Right lobe of liver (tissue), 6 donors: ENCODE data around the gene NT5C3B. TPM values are rescaled to one million over a fixed set of nuclear protein-coding genes. Genes with fewer than 3 reads are reported as not detected.
A peak's percentile ranks its signal among the peaks of the same experiment; 100 is the strongest.

ENCODE experiments used
- ATAC-seq, 4 donors: fragments of 200-7000 bp; cut with Tn5 transposase; one replicate each; pipeline ENCODE4 v1.9.1; 2020; ENCODE audit warnings: mild to moderate bottlenecking in 4 of 4, moderate library complexity in 4 of 4
- DNase-seq, 3 donors: peaks; one replicate each; pipeline ENCODE4 v3.0.0-alpha.2; 2020
- H3K27ac ChIP-seq, 3 donors: fragments of 200-600 bp; one replicate each; pipeline ENCODE4 v1.8.0; 2022
- H3K27me3 ChIP-seq, 2 donors: fragments of 200-600 bp; one replicate each; pipeline ENCODE4 v1.8.0; 2022
- H3K36me3 ChIP-seq, 4 donors: fragments of 200-600 bp; sonication (generic) in 1 of 4; one replicate each; pipeline versions ENCODE4 v1.5.1 to v1.8.0; 2017 to 2022; ENCODE audit warnings: control low read depth in 1 of 4
- H3K4me1 ChIP-seq, 4 donors: fragments of 200-600 bp; sonication (generic) in 1 of 4; one replicate each; pipeline versions ENCODE4 v1.5.1 to v1.8.0; 2017 to 2022; ENCODE audit warnings: control low read depth in 1 of 4
- H3K4me3 ChIP-seq, 3 donors: fragments of 200-600 bp; one replicate each; pipeline ENCODE4 v1.8.0; 2022
- H3K9me3 ChIP-seq, 4 donors: fragments of 200-600 bp; sonication (generic) in 1 of 4; one replicate each; pipeline versions ENCODE4 v1.5.1 to v1.8.0; 2017 to 2022; ENCODE audit warnings: control low read depth in 1 of 4
- CTCF ChIP-seq, 4 donors: fragments of 200-600 bp in 3 of 4; fragments of 450-650 bp in 1 of 4; IDR thresholded peaks; one replicate each; pipeline versions ENCODE4 v1.5.1 to v1.8.0; 2016 to 2022; ENCODE audit warnings: antibody characterized with exemption in 4 of 4, mild to moderate bottlenecking in 2 of 4
- POLR2A ChIP-seq: fragments of 450-650 bp; IDR thresholded peaks from one replicate; pipeline ENCODE4 v1.6.1; 2017; ENCODE audit warnings: antibody characterized with exemption, mild to moderate bottlenecking
- WGBS: methylation state at CpG from one replicate; pipeline ENCODE4 v1.1.6; 2018; ENCODE audit warnings: low coverage, low lambda C conversion rate; ENCODE audit not compliant: insufficient coverage; ENCODE audit errors: missing lambda C conversion rate; 5-methylcytosine and 5-hydroxymethylcytosine counted together
- intact Hi-C, 2 donors: fragments of 100-400 bp; cut with DNase I; formaldehyde crosslinking; loops; one replicate each; pipeline versions ENCODE4 v1.11.2 to v1.14.1; 2022
- total RNA-seq, 6 experiments: library from RNA; depleted of rRNA in 2 of 6; stranded (reverse); fragments of >200 nt in 2 of 6; fragmentation: NEBNext Ultra II Directional in 3 of 6; extraction: Animal tissue kit (Norgen Biotek cat#: 25700) in 3 of 6; gene quantifications; one replicate each; pipeline versions ENCODE4 v1.1.0 to v1.2.4, GENCODE V29; 2016 to 2023
- donor health status: DM: no; HTN: yes; CAD: no.
- donor health status: DM: no; HTN: no; CAD: no.
- donor health status: DM: no; HTN: no; CAD: no.
- donor health status: DM: no; HTN: yes; CAD: no.
- donor health status: DM: no; HTN: yes; CAD: no.

NT5C3B gene
- total RNA-seq, 6 experiments from 2014 or later = 19.9 to 30.7 (median 23.1) TPM

- peak in 2 of 3 donors; percentile 68 to 73 for DNase-seq
- H3K4me1 ChIP-seq = peaks cover 0 to 49% (median 23%) of the 10 kb centered on the region in 4 donors
- H3K4me3 ChIP-seq = no peak overlapping the region
- H3K36me3 ChIP-seq = peaks cover 0 to 19% (median 3%) of the 10 kb centered on the region in 4 donors
- TF ChIP-seq CTCF (IDR thresholded peaks at IDR 0.05) = no peak
- no peak for TF ChIP-seq POLR2A
- H3K9me3 ChIP-seq = no peaks in the 10 kb centered on the region
- peak overlapping the region; percentile 22 to 66 (median 49) for H3K27ac ChIP-seq
- 21% methylated on average over 6 of the region's 9 CpGs for WGBS
- H3K27me3 ChIP-seq = no peaks in the 10 kb centered on the region
- peak; percentile 46 to 65 (median 48) for ATAC-seq
- intact Hi-C loops = no loop called here
Observed at GRCh38 chr17:41869426-41869825, 33.4 kb upstream of the NT5C3B start.

GRCh38 chr17:41868568-41868967 lies 32.5 kb upstream of the NT5C3B start:
- Histone ChIP-seq H3K4me1 (peaks cover 0 to 49% (median 22%) of the 10 kb centered on the region in 4 donors), H3K4me3 (no peak overlapping the region), H3K27ac (peak overlapping the region in 1 of 3 donors; percentile 49), H3K36me3 (peaks cover 0 to 19% (median 3%) of the 10 kb centered on the region in 4 donors), H3K9me3 (no peaks in the 10 kb centered on the region), H3K27me3 (no peaks in the 10 kb centered on the region)
- no peak for TF ChIP-seq POLR2A
- no peak for TF ChIP-seq CTCF (IDR thresholded peaks at IDR 0.05)
- intact Hi-C loops = no loop called here
- ATAC-seq (no peak), DNase-seq (no peak)
- WGBS = 61% methylated on average over 3 of the region's 3 CpGs

- H3K27me3 ChIP-seq = no peaks in the 10 kb centered on the region
- no peak for DNase-seq
- peak overlapping the region in 1 of 3 donors; percentile 84 for H3K27ac ChIP-seq
- H3K9me3 ChIP-seq = no peaks in the 10 kb centered on the region
- peaks cover 0 to 44% (median 15%) of the 10 kb centered on the region in 4 donors for H3K4me1 ChIP-seq
- no peak for ATAC-seq
- peak overlapping the region in 2 of 3 donors; percentile 74 to 100 for H3K4me3 ChIP-seq
- no peak for TF ChIP-seq CTCF (IDR thresholded peaks at IDR 0.05)
- H3K36me3 ChIP-seq = peaks cover 0 to 7% (median 0%) of the 10 kb centered on the region in 4 donors
- under 1% methylated on average over 5 of the region's 10 CpGs for WGBS
- intact Hi-C loops = no loop called here
Observed at GRCh38 chr17:41865596-41865893, 29.5 kb upstream of the NT5C3B start.

- intact Hi-C loops = no loop called here
- peak within 1 kb of the TSS; percentile 59 to 84 (median 75) for H3K27ac ChIP-seq
- TF ChIP-seq CTCF (IDR thresholded peaks at IDR 0.05) (peak in 1 of 4 donors; percentile 31), POLR2A (peak; percentile 91)
- WGBS = 0% methylated on average over 29 of the region's 90 CpGs
- H3K9me3 ChIP-seq = no peaks in the 10 kb centered on the region
- no peaks in the 10 kb centered on the region for H3K27me3 ChIP-seq
- ATAC-seq (peak; percentile 88 to 93 (median 91)), DNase-seq (peak; percentile 90 to 92 (median 91))
- peak within 1 kb of the TSS; percentile 74 to 100 (median 93) for H3K4me3 ChIP-seq
- peaks cover 0 to 39% (median 13%) of the 10 kb centered on the region in 4 donors for H3K4me1 ChIP-seq
- peaks cover 0 to 7% (median 0%) of the 10 kb centered on the region in 4 donors for H3K36me3 ChIP-seq
Observed at GRCh38 chr17:41864836-41865595, 29.0 kb upstream of the NT5C3B start, which contains the start of gene KLHL11. KLHL11 (minus strand) TSS chr17:41865423; CDS start chr17:41865370, 53 bp downstream.
